Right ventricle myocardium inferior (tissue), 1 donor: ENCODE measurements around the gene KIDINS220. TPM values are rescaled to one million over a fixed set of nuclear protein-coding genes. Genes with fewer than 3 reads are reported as not detected.

Experiments used
- ATAC-seq: fragments of 200-7000 bp; cut with Tn5 transposase; one replicate; pipeline ENCODE4 v1.9.1; 2020; ENCODE audit warnings: mild to moderate bottlenecking, moderate library complexity
- DNase-seq: peaks from one replicate; pipeline ENCODE4 v3.0.0; 2021; ENCODE audit errors: missing footprints
- intact Hi-C: fragments of 100-400 bp; cut with DNase I; formaldehyde crosslinking; loops from one replicate; pipeline ENCODE4 v1.11.0; 2022
- long read RNA-seq: library from polyadenylated mRNA; unstranded; transcript quantifications from one replicate; pipeline ENCODE4 v2.0.0, GENCODE V29; 2021
- total RNA-seq: library from RNA; stranded (reverse); fragmentation: NEBNext Ultra II Directional; extraction: Animal tissue kit (Norgen Biotek cat#: 25700); gene quantifications from one replicate; pipeline ENCODE4 v1.2.1, GENCODE V29; 2021
- donor health status: DM: no; HTN: yes; CAD: no; lungs with severe emphysema.

KIDINS220 gene
- 49.0 TPM for total RNA-seq
- long read RNA-seq, partial matches to known transcripts = 10 of 19 reads
- long read RNA-seq, other reads (novel, unspliced or antisense) = 9 of 19 reads

- intact Hi-C loops = no loop called here
- peak; percentile 93 for DNase-seq
- peak; percentile 96 for ATAC-seq
These were observed at the start of gene KIDINS220 for GRCh38 chr2:8836971-8837794. Gene KIDINS220, minus strand, starts transcription at chr2:8837613. Its CDS starts 10,520 bp downstream, at chr2:8827093.

DNA sequence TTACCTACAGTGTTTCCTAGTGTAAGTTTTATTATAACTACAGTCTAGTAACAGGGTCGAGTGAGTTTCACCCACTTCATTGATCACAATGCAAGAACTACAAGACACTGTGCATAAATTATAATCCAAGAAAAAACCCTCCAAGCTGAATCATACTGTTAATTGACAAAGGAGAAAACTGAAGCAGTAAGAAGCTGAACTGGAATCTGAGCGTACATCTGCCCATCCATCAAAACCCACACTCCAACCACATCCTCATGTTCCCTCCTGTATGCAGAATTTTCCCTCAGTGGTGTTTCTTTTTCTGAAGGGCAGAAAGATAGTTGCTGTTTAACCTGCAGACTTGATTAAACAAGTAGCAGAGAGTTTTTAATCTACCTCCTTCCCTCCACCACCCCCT, 49.5 kb upstream of the KIDINS220 start:
- no peak for ATAC-seq

DNA sequence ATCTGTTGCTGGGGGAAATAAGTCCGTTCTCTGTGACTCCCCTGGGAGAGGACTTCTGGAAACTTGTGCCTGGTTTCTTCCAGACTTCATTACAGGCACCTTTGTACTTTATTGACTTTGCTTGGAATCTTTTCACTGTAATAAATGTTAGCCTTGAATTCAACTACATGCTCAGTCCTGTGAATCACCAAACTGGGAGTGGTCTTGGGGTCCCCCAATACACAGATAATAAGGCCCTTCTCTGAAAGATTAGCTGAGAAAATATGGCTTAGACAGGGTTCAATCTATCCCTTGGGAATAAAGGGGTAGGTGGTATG, 48.7 kb upstream of the KIDINS220 start:
- intact Hi-C loops = no loop called here
- DNase-seq (no peak), ATAC-seq (no peak)

More for the DNA sequence above, 49.5 kb upstream of the KIDINS220 start:
- intact Hi-C loops = no loop called here
- DNase-seq = no peak

GRCh38 chr2:8885449-8886201, 48.2 kb upstream of the KIDINS220 start:
- DNase-seq = no peak
- intact Hi-C loops = no loop called here
- ATAC-seq = peak; percentile 86

GRCh38 chr2:8884812-8885211, 47.4 kb upstream of the KIDINS220 start:
- DNase-seq (no peak), ATAC-seq (no peak)
- intact Hi-C loops = no loop called here

DNA sequence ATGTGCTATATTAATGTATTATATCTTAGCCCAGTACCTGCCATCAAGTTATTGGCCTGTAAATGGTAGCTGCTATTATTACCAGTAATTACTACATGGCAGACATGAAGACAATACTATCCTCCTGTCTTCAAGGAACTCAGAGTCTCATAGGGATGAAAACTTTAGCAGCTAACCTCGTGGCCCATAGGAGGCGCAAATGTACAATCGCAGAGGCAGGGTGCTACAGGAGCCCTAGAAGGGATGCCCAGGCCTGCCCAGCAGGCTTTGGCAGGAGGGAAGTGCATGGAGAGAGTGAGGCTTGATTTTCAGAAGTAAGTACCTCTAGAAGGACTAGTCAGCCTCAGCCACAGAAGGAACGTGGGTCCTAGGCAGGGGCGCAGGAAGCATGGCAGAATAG, 44.7 kb upstream of the KIDINS220 start:
- DNase-seq (no peak), ATAC-seq (no peak)
- intact Hi-C loops = no loop called here

DNA sequence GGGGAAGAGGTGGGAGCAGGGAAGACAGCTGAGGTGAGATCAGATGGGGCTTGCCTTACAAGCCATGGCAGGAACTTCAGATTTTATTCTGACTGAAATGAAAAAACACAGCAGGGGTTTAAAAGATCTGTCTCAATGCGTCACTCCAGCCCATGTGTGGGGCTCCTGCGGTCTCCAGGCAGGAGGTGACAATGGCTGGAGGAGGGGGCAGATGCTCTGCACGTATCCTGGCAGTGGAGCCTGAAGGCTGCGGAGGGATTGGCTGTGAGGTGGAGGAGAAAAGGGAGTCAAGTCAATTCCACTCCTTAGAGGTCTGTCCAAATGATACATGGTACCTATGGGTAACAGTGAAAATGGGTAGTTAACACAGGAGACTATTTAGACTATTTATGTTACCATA, 40.5 kb upstream of the KIDINS220 start:
- ATAC-seq (no peak), DNase-seq (no peak)
- intact Hi-C loops = no loop called here

GRCh38 chr2:8877332-8877731, 39.9 kb upstream of the KIDINS220 start:
- ATAC-seq (no peak), DNase-seq (no peak)
- intact Hi-C loops = no loop called here

DNA sequence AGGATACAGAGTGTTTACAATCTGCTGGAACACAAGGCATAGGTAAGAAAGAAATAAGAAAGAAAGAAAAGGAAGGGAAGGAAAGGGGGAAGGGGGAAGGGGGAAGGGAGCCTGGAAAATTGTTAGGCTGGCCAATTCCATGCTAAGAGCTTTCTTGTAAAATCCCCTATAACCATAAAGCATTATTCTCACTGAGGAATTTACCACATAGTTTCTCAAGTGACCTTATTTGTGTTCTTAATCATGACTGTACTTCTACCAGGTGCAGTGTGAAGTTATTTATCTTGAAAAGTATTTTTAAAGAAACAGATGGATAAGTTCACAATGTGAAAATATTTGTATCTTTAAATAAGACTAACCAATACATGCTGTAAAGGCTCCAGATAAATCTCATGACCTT, 39.2 kb upstream of the KIDINS220 start:
- DNase-seq (no peak), ATAC-seq (no peak)
- intact Hi-C loops = no loop called here

DNA sequence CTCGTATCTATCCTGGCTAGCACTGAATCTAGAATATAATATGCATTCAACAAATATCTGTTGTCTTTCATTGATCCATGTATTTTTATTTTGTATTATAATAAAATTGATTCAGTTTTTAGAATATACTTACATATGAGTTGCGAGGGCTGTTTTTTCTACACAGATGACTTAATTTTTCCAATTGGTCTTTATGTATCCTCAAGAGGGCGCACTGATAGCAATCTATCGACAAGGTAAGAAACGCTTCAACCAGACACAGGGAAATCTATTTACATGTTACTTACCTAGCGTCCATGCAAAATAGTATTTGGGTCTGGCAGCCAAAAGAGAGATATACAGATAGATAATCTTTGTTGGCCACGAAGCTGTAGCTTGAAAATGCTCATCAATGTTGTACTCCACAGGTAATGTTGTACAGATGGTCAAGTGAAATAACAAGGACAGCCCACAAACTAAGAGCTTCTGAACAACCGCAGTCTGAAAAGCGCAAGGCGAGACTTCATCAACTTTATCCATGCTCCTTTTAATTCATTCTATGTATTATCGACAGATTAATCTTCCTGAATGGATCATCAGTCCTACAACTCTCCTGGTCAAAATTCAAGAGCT, 35.5 kb upstream of the KIDINS220 start:
- intact Hi-C loops = loop anchor here (2.0 to 5.0 kb wide), 2 partner anchors 266 to 459 kb away; no protein-coding TSS in a partner anchor

GRCh38 chr2:8870441-8870840, 33.0 kb upstream of the KIDINS220 start:
- intact Hi-C loops = loop anchor here (5.0 kb wide), 1 partner anchor 462 kb away; no protein-coding TSS in a partner anchor
- DNase-seq (no peak), ATAC-seq (no peak)

More for the DNA sequence above, 35.5 kb upstream of the KIDINS220 start:
- DNase-seq (no peak), ATAC-seq (no peak)

DNA sequence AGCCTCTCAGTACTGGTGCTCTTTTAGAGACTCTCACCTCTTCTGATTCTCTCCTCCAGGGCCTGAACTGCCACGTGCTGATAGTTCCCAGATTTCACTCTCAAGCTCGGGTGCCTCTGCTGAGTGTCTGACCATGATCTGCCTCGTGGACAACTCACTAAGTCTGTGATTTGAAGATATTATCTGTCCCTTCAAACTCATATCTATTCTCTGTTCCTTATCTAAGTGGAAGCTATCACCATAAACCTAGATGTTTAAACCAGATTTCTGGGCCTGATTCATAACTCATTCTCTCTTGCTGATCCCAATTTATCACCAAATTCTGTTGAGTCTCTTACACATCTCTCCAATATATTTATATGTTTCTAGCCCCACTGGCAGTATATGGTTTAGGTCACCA, 29.9 kb upstream of the KIDINS220 start:
- ATAC-seq = no peak
- intact Hi-C loops = no loop called here
- DNase-seq = no peak

DNA sequence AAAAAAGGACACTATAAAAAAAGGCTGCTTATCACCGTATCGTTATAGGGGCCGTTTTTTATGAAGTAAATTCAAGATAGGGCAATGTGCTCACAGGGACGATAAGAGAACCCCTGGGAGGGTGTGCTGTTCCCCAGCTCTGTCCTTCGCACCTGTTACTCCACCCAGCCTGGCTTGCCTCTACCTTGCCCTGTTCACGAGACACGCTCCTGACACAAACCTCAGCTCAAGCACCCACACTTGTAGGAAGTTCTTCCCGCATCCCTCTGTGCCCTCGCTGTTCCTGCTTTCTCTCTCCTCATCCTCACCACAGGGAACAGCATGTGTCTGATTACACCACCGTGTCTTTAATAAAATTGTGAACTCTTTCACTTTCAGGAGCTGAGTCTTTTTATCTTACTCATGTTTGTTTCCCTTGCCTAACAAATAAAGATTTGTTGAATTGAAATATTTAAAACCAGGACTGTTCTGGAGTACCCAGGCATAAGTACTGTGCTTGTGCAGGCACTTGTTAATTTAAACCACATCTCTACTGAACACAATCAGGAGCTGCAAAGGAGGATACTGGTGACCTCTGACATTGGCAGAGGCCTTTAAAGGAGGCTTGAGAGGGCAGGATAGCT, 26.0 kb upstream of the KIDINS220 start:
- no peak for ATAC-seq
- intact Hi-C loops = no loop called here
- no peak for DNase-seq

GRCh38 chr2:8862230-8862629, 24.8 kb upstream of the KIDINS220 start:
- no peak for ATAC-seq
- intact Hi-C loops = no loop called here
- no peak for DNase-seq

DNA sequence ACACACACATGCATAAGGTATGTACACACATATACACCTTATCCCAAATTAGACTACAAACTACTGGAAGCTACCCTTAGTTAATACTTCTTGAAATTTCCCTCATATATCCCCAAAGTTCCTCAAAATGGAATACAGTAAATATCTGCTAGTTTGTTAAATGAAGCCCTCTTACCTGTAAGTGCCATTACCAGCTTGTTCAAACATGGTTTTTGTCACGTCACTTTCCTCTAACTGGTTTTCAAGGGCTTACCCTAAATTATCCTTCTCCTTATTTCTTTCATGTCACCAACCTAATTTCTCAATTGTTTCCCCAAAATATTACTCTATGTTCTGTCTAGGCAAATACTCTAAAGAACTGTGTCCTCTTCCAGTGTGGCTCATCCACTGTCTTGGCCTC, 24.4 kb upstream of the KIDINS220 start:
- intact Hi-C loops = no loop called here
- DNase-seq = no peak
- no peak for ATAC-seq

GRCh38 chr2:8860239-8860638, 22.8 kb upstream of the KIDINS220 start:
- no peak for DNase-seq

DNA sequence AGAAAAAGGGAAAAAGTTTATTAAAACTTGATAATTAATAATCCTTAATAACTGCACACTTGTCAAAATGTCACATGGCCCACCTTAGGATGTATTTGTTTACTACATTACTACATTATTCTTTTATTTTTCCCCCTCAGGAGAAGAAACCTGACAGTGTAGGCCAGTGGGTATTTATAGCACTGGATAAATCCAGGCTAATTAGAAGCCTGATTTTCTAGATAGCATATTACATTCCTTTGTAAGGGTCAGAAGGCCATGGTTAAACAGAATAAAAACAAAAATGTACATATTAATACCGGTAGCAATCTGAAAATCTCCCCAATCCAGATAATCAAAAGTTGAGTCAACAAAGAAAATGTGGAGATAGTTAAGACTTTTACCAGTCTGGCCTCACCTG, 21.5 kb upstream of the KIDINS220 start:
- intact Hi-C loops = no loop called here
- DNase-seq = no peak
- no peak for ATAC-seq

More at GRCh38 chr2:8860239-8860638, 22.8 kb upstream of the KIDINS220 start:
- intact Hi-C loops = no loop called here
- ATAC-seq = no peak

GRCh38 chr2:8858264-8858663, 20.9 kb upstream of the KIDINS220 start:
- intact Hi-C loops = no loop called here
- DNase-seq (no peak), ATAC-seq (no peak)

- ATAC-seq (peak; percentile 54), DNase-seq (no peak)
- intact Hi-C loops = no loop called here
These were observed 20.3 kb upstream of the KIDINS220 start for GRCh38 chr2:8857709-8858108.
